HEK293T (cell line): ENCODE results near the gene XPNPEP3.

ENCODE experiments used
- BHLHE40 ChIP-seq: fragments of 450-650 bp; IDR thresholded peaks from 2 replicates; pipeline ENCODE4 v1.6.1; 2016; ENCODE audit warnings: mild to moderate bottlenecking, moderate library complexity, borderline replicate concordance
- CTBP1 ChIP-seq: fragments of 450-650 bp; IDR thresholded peaks from 2 replicates; pipeline ENCODE4 v1.6.1; 2016; ENCODE audit warnings: borderline replicate concordance
- ELF4 ChIP-seq: fragments of 450-650 bp; IDR thresholded peaks from 2 replicates; pipeline ENCODE4 v1.6.1; 2017; ENCODE audit warnings: antibody characterized with exemption
- FOXA1 ChIP-seq: fragments of 450-650 bp; IDR thresholded peaks from 2 replicates; pipeline ENCODE4 v1.6.1; 2016; ENCODE audit warnings: mild to moderate bottlenecking
- FOXK2 ChIP-seq: fragments of 450-650 bp; IDR thresholded peaks from 2 replicates; pipeline ENCODE4 v1.6.1; 2016; ENCODE audit warnings: mild to moderate bottlenecking
- FOXM1 ChIP-seq: fragments of 450-650 bp; IDR thresholded peaks from 2 replicates; pipeline ENCODE4 v1.6.1; 2017; ENCODE audit warnings: mild to moderate bottlenecking, borderline replicate concordance
- HDGF ChIP-seq: fragments of 450-650 bp; IDR thresholded peaks from 2 replicates; pipeline ENCODE4 v1.6.1; 2017; ENCODE audit warnings: antibody characterized with exemption, borderline replicate concordance
- SP1 ChIP-seq: fragments of 450-650 bp; IDR thresholded peaks from 2 replicates; pipeline ENCODE4 v1.6.1; 2017
- TARDBP ChIP-seq: fragments of 450-650 bp; IDR thresholded peaks from 2 replicates; pipeline ENCODE4 v1.6.1; 2016
- ZNF384 ChIP-seq: fragments of 450-650 bp; IDR thresholded peaks from 2 replicates; pipeline ENCODE4 v1.6.1; 2016
- TF ChIP-seq, protein P1 (sequence below): fragments of 450-650 bp; IDR thresholded peaks from 2 replicates; pipeline ENCODE4 v1.6.1; 2016

DNA sequence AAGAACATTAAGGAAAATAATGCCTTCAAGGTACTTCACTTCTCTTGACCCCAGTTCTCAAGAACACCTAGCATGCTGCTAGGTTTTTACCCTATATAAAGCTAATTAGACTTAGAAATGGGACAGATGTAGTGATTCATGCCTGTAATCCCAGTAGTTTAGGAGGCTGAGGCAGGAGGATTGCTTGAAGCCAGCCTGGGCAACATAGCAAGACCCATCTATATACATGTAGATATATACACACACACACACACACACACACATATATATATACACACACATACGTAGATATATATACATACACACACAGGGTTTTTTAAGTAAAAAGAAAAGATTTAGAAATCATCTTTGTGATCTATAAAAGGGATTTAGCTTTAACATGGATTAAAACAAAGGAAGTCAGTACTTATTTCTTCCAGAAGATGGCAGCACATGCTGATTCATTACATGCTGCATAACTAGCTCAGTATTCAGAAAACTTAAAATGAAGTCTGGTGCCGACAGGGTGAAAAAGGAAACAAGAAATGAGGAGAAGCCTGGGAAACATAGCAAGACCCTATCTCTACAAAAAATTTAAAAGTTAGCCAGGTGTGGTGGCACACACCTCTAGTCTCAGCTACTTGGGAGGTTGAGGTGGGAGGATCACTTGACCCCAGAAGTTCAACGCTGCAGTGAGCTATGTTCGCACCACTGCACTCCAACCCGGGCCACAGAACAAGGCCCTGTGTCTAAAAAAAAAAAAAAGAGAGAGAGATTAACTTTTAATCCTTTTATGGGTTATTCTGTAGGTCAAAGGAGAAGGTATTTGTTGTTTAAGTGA is 65.7 kb downstream of the XPNPEP3 start:
- TF ChIP-seq ZNF384 (no peak), FOXA1 (no peak), TARDBP (no peak), CTBP1 (no peak), FOXK2 (no peak), SP1 (no peak), FOXM1 (no peak), ELF4 (no peak), HDGF (no peak), BHLHE40 (no peak)
- TF ChIP-seq, protein P1, sequence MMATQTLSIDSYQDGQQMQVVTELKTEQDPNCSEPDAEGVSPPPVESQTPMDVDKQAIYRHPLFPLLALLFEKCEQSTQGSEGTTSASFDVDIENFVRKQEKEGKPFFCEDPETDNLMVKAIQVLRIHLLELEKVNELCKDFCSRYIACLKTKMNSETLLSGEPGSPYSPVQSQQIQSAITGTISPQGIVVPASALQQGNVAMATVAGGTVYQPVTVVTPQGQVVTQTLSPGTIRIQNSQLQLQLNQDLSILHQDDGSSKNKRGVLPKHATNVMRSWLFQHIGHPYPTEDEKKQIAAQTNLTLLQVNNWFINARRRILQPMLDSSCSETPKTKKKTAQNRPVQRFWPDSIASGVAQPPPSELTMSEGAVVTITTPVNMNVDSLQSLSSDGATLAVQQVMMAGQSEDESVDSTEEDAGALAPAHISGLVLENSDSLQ = no peak
